SK-N-SH (cell line): ENCODE measurements around the gene CSTA. TPM values are rescaled to one million over a fixed set of nuclear protein-coding genes. Genes with fewer than 3 reads are reported as not detected.

Experiments
- CTCF ChIA-PET: fragments of 300-600, 350-600 bp; formaldehyde crosslinking; extraction: SDS; loops from one replicate; lab custom pipeline; 2021; lab: Yijun Ruan, JAX
- POLR2A ChIA-PET: fragments of 350-600 bp; sonication (Branson Sonifier 250); formaldehyde crosslinking; extraction: SDS; loops from one replicate; lab custom pipeline; 2020; ENCODE audit warnings: antibody characterized with exemption, inconsistent platforms; lab: Yijun Ruan, JAX
- DNase-seq: peaks from one replicate; pipeline ENCODE4 v3.0.0; 2012
- H2AFZ ChIP-seq: fragments of 200-600 bp; sonication (generic); 2 replicates; pipeline ENCODE4 v1.8.1; 2016; ENCODE audit warnings: antibody characterized with exemption, mild to moderate bottlenecking, low read depth
- H3F3A ChIP-seq: fragments of 200-600 bp; sonication (generic); replicated peaks from 2 replicates; pipeline ENCODE3; 2016; ENCODE audit warnings: antibody characterized with exemption, mild to moderate bottlenecking; ENCODE audit not compliant: insufficient read depth
- H3K27ac ChIP-seq, 2 experiments: fragments of 200-500 bp in 1 of 2; fragments of 200-600 bp in 1 of 2; sonication (Bioruptor generic) in 1 of 2; sonication (generic), shearing (Covaris generic) in 1 of 2; 2 replicates each; pipeline versions ENCODE4 v1.5.1 to v1.6.1; 2014 to 2016; ENCODE audit warnings: low read depth in 2 of 2, inconsistent platforms in 1 of 2, low read length in 1 of 2, mild to moderate bottlenecking in 1 of 2, mixed read lengths in 1 of 2
- H3K27me3 ChIP-seq: fragments of 200-600 bp; sonication (generic), shearing (Covaris generic); 2 replicates; pipeline ENCODE4 v1.6.1; 2016; ENCODE audit warnings: mixed run types; ENCODE audit not compliant: insufficient read depth
- H3K36me3 ChIP-seq, 2 experiments: fragments of 200-500 bp in 1 of 2; fragments of 200-600 bp in 1 of 2; sonication (Bioruptor generic) in 1 of 2; sonication (generic) in 1 of 2; replicated peaks in 1 of 2; 2 replicates each; pipeline versions ENCODE3 to v1.5.1; 2014 to 2016; ENCODE audit warnings: low read length in 1 of 2, mild to moderate bottlenecking in 1 of 2; ENCODE audit not compliant: insufficient read depth in 2 of 2, control insufficient read depth in 1 of 2
- H3K4me1 ChIP-seq, 2 experiments: fragments of 200-500 bp in 1 of 2; fragments of 200-600 bp in 1 of 2; sonication (Bioruptor generic) in 1 of 2; sonication (generic), shearing (Covaris generic) in 1 of 2; 2 replicates each; pipeline versions ENCODE4 v1.5.1 to v1.6.1; 2014 to 2016; ENCODE audit warnings: low read depth in 1 of 2, low read length in 1 of 2, mixed run types in 1 of 2; ENCODE audit not compliant: insufficient read depth in 2 of 2, control insufficient read depth in 1 of 2
- H3K4me2 ChIP-seq: fragments of 200-600 bp; sonication (generic), shearing (Covaris generic); 2 replicates; pipeline ENCODE4 v1.6.1; 2017; ENCODE audit warnings: mixed run types
- H3K4me3 ChIP-seq, 2 experiments: fragments of 200-500 bp in 1 of 2; fragments of 200-600 bp in 1 of 2; sonication (Bioruptor generic) in 1 of 2; sonication (generic), shearing (Covaris generic) in 1 of 2; 2 replicates each; pipeline versions ENCODE4 v1.5.1 to v1.8.1; 2014 to 2016; ENCODE audit warnings: low read depth in 2 of 2, inconsistent platforms in 1 of 2, low read length in 1 of 2, mild to moderate bottlenecking in 1 of 2, mixed read lengths in 1 of 2, moderate library complexity in 1 of 2
- H3K79me2 ChIP-seq: fragments of 200-600 bp; sonication (generic); 2 replicates; pipeline ENCODE4 v1.8.1; 2017; ENCODE audit warnings: mild to moderate bottlenecking; ENCODE audit not compliant: insufficient read depth
- H3K9ac ChIP-seq: fragments of 200-600 bp; sonication (generic); 2 replicates; pipeline ENCODE4 v1.6.1; 2017; ENCODE audit warnings: mixed run types
- H3K9me2 ChIP-seq: fragments of 200-600 bp; sonication (generic); 2 replicates; pipeline ENCODE4 v1.6.1; 2017; ENCODE audit warnings: mixed run types
- H3K9me3 ChIP-seq: fragments of 200-600 bp; sonication (generic); 2 replicates; pipeline ENCODE4 v1.6.1; 2017; ENCODE audit warnings: mixed run types, mild to moderate bottlenecking, moderate library complexity
- H4K20me1 ChIP-seq: fragments of 200-600 bp; sonication (generic); 2 replicates; pipeline ENCODE4 v1.6.1; 2017; ENCODE audit warnings: mild to moderate bottlenecking, mixed run types; ENCODE audit not compliant: insufficient read depth
- ELF1 ChIP-seq: IDR thresholded peaks from 2 replicates; pipeline ENCODE4 v1.4.0; 2012
- EP300 ChIP-seq, 2 experiments: IDR thresholded peaks; 2 replicates each; pipeline versions ENCODE4 v1.4.0 to v1.6.1; 2012; ENCODE audit warnings: borderline replicate concordance in 1 of 2, low read depth in 1 of 2, low read length in 1 of 2
- GABPA ChIP-seq: IDR thresholded peaks from 2 replicates; pipeline ENCODE4 v1.4.0; 2012; ENCODE audit warnings: low read depth, mild to moderate bottlenecking
- MEF2A ChIP-seq: IDR thresholded peaks from 2 replicates; pipeline ENCODE4 v1.4.0; 2012; ENCODE audit warnings: low read depth, borderline replicate concordance
- NFIC ChIP-seq: IDR thresholded peaks from 2 replicates; pipeline ENCODE4 v1.4.0; 2012; ENCODE audit warnings: borderline replicate concordance
- POLR2AphosphoS5 ChIP-seq: IDR thresholded peaks from 2 replicates; pipeline ENCODE4 v1.6.1; 2012; ENCODE audit warnings: low read depth, low read length
- RAD21 ChIP-seq: IDR thresholded peaks from 2 replicates; pipeline ENCODE4 v1.6.1; 2012; ENCODE audit warnings: mild to moderate bottlenecking, low read length
- RFX5 ChIP-seq: IDR thresholded peaks from 2 replicates; pipeline ENCODE4 v1.6.1; 2012; ENCODE audit warnings: mild to moderate bottlenecking, improper control_type of control experiment, low read length
- RXRA ChIP-seq: IDR thresholded peaks from 2 replicates; pipeline ENCODE4 v1.4.0; 2012; ENCODE audit warnings: low read depth, mild to moderate bottlenecking, borderline replicate concordance
- SMC3 ChIP-seq: IDR thresholded peaks from 2 replicates; pipeline ENCODE4 v1.6.1; 2012; ENCODE audit warnings: low read depth, low read length, improper control_type of control experiment
- TAF1 ChIP-seq: IDR thresholded peaks from 2 replicates; pipeline ENCODE4 v1.6.1; 2012; ENCODE audit warnings: low read depth, mild to moderate bottlenecking, low read length, moderate library complexity, borderline replicate concordance
- TCF12 ChIP-seq: IDR thresholded peaks from 2 replicates; pipeline ENCODE4 v1.4.0; 2012
- WGBS: methylation state at CpG from one replicate; pipeline ENCODE4 v1.1.6; 2017; ENCODE audit warnings: low lambda C conversion rate; 5-methylcytosine and 5-hydroxymethylcytosine counted together
- polyA plus RNA-seq, 3 experiments: library from polyadenylated mRNA; depleted of rRNA; stranded (reverse); fragments of >200 nt; gene quantifications; 2 replicates each; pipeline ENCODE4 v1.2.3, GENCODE V29; 2012
- TF ChIP-seq, protein P1 (sequence below): fragments of 200-600 bp; sonication (generic); IDR thresholded peaks from 2 replicates; pipeline ENCODE4 v1.6.1; 2017; ENCODE audit warnings: antibody characterized with exemption, mild to moderate bottlenecking, moderate library complexity
- TF ChIP-seq, protein P2 (sequence below): IDR thresholded peaks from 2 replicates; pipeline ENCODE4 v1.4.0; 2012; ENCODE audit warnings: low read depth, borderline replicate concordance
- TF ChIP-seq, protein P3 (sequence below): fragments of 150-350 bp; IDR thresholded peaks from 2 replicates; pipeline ENCODE4 v1.6.1; 2016; ENCODE audit warnings: mild to moderate bottlenecking, low read depth, low read length
- TF ChIP-seq, protein P4 (sequence below): fragments of 150-350 bp; IDR thresholded peaks from 2 replicates; pipeline ENCODE4 v1.6.1; 2017; ENCODE audit warnings: antibody characterized with exemption, low read length, low read depth, borderline replicate concordance
- TF ChIP-seq, protein P5 (sequence below): IDR thresholded peaks from 2 replicates; pipeline ENCODE4 v1.4.0; 2012; ENCODE audit warnings: low read depth, borderline replicate concordance
- TF ChIP-seq, protein P6 (sequence below): IDR thresholded peaks from 2 replicates; pipeline ENCODE4 v1.6.1; 2012; ENCODE audit warnings: mild to moderate bottlenecking, low read depth, low read length, moderate library complexity

The CSTA gene
- polyA plus RNA-seq, 1 of the 3 experiments (the other 2 are of a cell fraction): not detected

DNA sequence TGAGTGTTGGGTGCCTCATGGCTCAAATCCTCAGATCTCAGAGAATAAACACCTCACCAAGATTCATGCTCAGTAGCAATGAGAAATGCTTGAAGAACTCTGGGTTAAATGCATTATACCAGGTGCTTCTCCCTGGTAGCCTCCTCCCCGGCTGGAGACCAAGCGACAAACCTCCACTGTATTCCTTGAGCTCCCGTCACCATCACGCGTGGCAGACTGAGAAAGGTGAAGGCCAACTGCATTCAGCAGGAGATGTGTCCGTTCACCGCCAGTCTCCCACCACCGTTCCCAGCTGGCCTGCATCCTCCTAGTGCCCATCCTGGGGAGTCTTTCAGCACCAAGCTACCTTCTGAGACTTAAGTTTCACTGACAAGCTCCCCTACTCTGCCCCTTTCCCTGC, 7.5 kb downstream of the CSTA start:
- TF ChIP-seq, protein P1, sequence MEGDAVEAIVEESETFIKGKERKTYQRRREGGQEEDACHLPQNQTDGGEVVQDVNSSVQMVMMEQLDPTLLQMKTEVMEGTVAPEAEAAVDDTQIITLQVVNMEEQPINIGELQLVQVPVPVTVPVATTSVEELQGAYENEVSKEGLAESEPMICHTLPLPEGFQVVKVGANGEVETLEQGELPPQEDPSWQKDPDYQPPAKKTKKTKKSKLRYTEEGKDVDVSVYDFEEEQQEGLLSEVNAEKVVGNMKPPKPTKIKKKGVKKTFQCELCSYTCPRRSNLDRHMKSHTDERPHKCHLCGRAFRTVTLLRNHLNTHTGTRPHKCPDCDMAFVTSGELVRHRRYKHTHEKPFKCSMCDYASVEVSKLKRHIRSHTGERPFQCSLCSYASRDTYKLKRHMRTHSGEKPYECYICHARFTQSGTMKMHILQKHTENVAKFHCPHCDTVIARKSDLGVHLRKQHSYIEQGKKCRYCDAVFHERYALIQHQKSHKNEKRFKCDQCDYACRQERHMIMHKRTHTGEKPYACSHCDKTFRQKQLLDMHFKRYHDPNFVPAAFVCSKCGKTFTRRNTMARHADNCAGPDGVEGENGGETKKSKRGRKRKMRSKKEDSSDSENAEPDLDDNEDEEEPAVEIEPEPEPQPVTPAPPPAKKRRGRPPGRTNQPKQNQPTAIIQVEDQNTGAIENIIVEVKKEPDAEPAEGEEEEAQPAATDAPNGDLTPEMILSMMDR: no peak
- TF ChIP-seq RXRA (no peak), NFIC (no peak), GABPA (no peak), MEF2A (no peak), RFX5 (no peak), POLR2AphosphoS5 (no peak), TAF1 (no peak), TCF12 (no peak), EP300 (IDR thresholded peaks at IDR 0.05; ENCODE audit: borderline replicate concordance in 1 of 2, low read depth in 1 of 2, low read length in 1 of 2) (no peak), SMC3 (no peak), RAD21 (no peak), ELF1 (no peak)
- TF ChIP-seq, protein P2, sequence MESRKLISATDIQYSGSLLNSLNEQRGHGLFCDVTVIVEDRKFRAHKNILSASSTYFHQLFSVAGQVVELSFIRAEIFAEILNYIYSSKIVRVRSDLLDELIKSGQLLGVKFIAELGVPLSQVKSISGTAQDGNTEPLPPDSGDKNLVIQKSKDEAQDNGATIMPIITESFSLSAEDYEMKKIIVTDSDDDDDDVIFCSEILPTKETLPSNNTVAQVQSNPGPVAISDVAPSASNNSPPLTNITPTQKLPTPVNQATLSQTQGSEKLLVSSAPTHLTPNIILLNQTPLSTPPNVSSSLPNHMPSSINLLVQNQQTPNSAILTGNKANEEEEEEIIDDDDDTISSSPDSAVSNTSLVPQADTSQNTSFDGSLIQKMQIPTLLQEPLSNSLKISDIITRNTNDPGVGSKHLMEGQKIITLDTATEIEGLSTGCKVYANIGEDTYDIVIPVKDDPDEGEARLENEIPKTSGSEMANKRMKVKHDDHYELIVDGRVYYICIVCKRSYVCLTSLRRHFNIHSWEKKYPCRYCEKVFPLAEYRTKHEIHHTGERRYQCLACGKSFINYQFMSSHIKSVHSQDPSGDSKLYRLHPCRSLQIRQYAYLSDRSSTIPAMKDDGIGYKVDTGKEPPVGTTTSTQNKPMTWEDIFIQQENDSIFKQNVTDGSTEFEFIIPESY: no peak
- TF ChIP-seq, protein P3, sequence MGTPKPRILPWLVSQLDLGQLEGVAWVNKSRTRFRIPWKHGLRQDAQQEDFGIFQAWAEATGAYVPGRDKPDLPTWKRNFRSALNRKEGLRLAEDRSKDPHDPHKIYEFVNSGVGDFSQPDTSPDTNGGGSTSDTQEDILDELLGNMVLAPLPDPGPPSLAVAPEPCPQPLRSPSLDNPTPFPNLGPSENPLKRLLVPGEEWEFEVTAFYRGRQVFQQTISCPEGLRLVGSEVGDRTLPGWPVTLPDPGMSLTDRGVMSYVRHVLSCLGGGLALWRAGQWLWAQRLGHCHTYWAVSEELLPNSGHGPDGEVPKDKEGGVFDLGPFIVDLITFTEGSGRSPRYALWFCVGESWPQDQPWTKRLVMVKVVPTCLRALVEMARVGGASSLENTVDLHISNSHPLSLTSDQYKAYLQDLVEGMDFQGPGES: no peak
- TF ChIP-seq, protein P4, sequence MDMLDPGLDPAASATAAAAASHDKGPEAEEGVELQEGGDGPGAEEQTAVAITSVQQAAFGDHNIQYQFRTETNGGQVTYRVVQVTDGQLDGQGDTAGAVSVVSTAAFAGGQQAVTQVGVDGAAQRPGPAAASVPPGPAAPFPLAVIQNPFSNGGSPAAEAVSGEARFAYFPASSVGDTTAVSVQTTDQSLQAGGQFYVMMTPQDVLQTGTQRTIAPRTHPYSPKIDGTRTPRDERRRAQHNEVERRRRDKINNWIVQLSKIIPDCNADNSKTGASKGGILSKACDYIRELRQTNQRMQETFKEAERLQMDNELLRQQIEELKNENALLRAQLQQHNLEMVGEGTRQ: no peak
- TF ChIP-seq, protein P5, sequence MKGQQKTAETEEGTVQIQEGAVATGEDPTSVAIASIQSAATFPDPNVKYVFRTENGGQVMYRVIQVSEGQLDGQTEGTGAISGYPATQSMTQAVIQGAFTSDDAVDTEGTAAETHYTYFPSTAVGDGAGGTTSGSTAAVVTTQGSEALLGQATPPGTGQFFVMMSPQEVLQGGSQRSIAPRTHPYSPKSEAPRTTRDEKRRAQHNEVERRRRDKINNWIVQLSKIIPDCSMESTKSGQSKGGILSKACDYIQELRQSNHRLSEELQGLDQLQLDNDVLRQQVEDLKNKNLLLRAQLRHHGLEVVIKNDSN: no peak
- TF ChIP-seq, protein P6, sequence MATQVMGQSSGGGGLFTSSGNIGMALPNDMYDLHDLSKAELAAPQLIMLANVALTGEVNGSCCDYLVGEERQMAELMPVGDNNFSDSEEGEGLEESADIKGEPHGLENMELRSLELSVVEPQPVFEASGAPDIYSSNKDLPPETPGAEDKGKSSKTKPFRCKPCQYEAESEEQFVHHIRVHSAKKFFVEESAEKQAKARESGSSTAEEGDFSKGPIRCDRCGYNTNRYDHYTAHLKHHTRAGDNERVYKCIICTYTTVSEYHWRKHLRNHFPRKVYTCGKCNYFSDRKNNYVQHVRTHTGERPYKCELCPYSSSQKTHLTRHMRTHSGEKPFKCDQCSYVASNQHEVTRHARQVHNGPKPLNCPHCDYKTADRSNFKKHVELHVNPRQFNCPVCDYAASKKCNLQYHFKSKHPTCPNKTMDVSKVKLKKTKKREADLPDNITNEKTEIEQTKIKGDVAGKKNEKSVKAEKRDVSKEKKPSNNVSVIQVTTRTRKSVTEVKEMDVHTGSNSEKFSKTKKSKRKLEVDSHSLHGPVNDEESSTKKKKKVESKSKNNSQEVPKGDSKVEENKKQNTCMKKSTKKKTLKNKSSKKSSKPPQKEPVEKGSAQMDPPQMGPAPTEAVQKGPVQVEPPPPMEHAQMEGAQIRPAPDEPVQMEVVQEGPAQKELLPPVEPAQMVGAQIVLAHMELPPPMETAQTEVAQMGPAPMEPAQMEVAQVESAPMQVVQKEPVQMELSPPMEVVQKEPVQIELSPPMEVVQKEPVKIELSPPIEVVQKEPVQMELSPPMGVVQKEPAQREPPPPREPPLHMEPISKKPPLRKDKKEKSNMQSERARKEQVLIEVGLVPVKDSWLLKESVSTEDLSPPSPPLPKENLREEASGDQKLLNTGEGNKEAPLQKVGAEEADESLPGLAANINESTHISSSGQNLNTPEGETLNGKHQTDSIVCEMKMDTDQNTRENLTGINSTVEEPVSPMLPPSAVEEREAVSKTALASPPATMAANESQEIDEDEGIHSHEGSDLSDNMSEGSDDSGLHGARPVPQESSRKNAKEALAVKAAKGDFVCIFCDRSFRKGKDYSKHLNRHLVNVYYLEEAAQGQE: no peak
- ChIA-PET POLR2A (no interaction called here), CTCF (interaction anchor here (0.5 kb wide), 1 partner anchor 72 kb away, joined by 4 read pairs; no protein-coding TSS in a partner anchor)
- DNase-seq: no peak
- Histone ChIP-seq H3K27me3 (no peaks in the 10 kb centered on the region; the same call in 1 of the 2 replicates), H3K27ac (no peak overlapping the region), H3K79me2 (no peaks in the 10 kb centered on the region), H3K4me3 (no peak overlapping the region), H3K9me3 (no peaks in the 10 kb centered on the region), H2AFZ (no peak overlapping the region), H3K4me1 (no peaks in the 10 kb centered on the region), H3K36me3 (no peaks in the 10 kb centered on the region), H4K20me1 (no peaks in the 10 kb centered on the region), H3K4me2 (no peak overlapping the region), H3K9me2 (no peaks in the 10 kb centered on the region), H3K9ac (no peak overlapping the region), H3F3A (no peaks in the 10 kb centered on the region)
- WGBS: 53% methylated on average over 8 of the region's 8 CpGs
